SU-DHL-6 (cell line): Measurements from ENCODE around the gene ZNF799.
A peak's percentile ranks its signal among the peaks of the same experiment; 100 is the strongest.
"Not testable (repeated sequence)": the region's sequence is repeated elsewhere in the genome, so short reads cannot be mapped to it uniquely, and the experiment has no call there.

Experiments
- H2AFZ ChIP-seq: fragments of 200-600 bp; sonication (generic); 2 replicates; pipeline ENCODE4 v1.6.1; 2014; ENCODE audit warnings: low read depth, mild to moderate bottlenecking, moderate library complexity, mixed read lengths, antibody characterized with exemption, low read length; ENCODE audit not compliant: severe bottlenecking
- H3F3A ChIP-seq: fragments of 200-600 bp; shearing (Covaris generic); 2 replicates; pipeline ENCODE4 v1.6.0; 2016; ENCODE audit warnings: antibody characterized with exemption, mild to moderate bottlenecking; ENCODE audit not compliant: insufficient read depth
- H3K27ac ChIP-seq: fragments of 200-600 bp; sonication (generic); 2 replicates; pipeline ENCODE4 v1.5.1; 2016; ENCODE audit warnings: low read depth, mild to moderate bottlenecking, low read length, moderate library complexity, mixed read lengths
- H3K27me3 ChIP-seq: fragments of 200-600 bp; sonication (generic), shearing (Covaris generic); 2 replicates; pipeline ENCODE4 v1.6.0; 2014; ENCODE audit warnings: mild to moderate bottlenecking, low read length
- H3K36me3 ChIP-seq: fragments of 200-600 bp; sonication (generic); 2 replicates; pipeline ENCODE4 v1.6.1; 2014; ENCODE audit warnings: mild to moderate bottlenecking, low read length, mixed read lengths
- H3K4me2 ChIP-seq: fragments of 300-600, 200-600 bp; shearing (Covaris generic), sonication (generic); 2 replicates; pipeline ENCODE4 v1.6.0; 2014; ENCODE audit warnings: low read length, low read depth, mild to moderate bottlenecking; ENCODE audit not compliant: poor library complexity, severe bottlenecking
- H3K4me3 ChIP-seq: fragments of 200-600 bp; sonication (generic); 2 replicates; pipeline ENCODE4 v1.5.1; 2014; ENCODE audit warnings: antibody characterized with exemption, low read length, mild to moderate bottlenecking, mixed read lengths; ENCODE audit not compliant: insufficient read depth, poor library complexity, severe bottlenecking
- H3K79me2 ChIP-seq: fragments of 200-600 bp; sonication (generic); 2 replicates; pipeline ENCODE4 v1.6.1; 2014; ENCODE audit warnings: mild to moderate bottlenecking, low read length, moderate library complexity; ENCODE audit not compliant: insufficient read depth
- H3K9ac ChIP-seq: fragments of 200-600 bp; sonication (generic); 2 replicates; pipeline ENCODE4 v1.7.0; 2014; ENCODE audit warnings: mild to moderate bottlenecking, low read length
- H3K9me2 ChIP-seq: fragments of 200-600 bp; sonication (generic); replicated peaks from 2 replicates; pipeline ENCODE4 v1.6.1; 2014; ENCODE audit warnings: low read length; ENCODE audit not compliant: insufficient read depth
- H3K9me3 ChIP-seq: fragments of 200-600 bp; sonication (generic); 2 replicates; pipeline ENCODE4 v1.6.1; 2014; ENCODE audit warnings: low read length, mixed read lengths; ENCODE audit not compliant: insufficient read depth
- H4K20me1 ChIP-seq: fragments of 200-600 bp; sonication (generic); 2 replicates; pipeline ENCODE4 v1.6.1; 2014; ENCODE audit warnings: low read depth, mild to moderate bottlenecking, antibody characterized with exemption, low read length, moderate library complexity, mixed read lengths
- CTCF ChIP-seq: fragments of 200-600 bp; sonication (generic); IDR thresholded peaks from one replicate; pipeline ENCODE4 v1.5.1; 2017; ENCODE audit warnings: antibody characterized with exemption, mild to moderate bottlenecking, low read length, moderate library complexity; ENCODE audit not compliant: insufficient read depth, poor library complexity, severe bottlenecking
- EZH2phosphoT487 ChIP-seq: fragments of 200-600 bp; sonication (generic), shearing (Covaris generic); conservative IDR thresholded peaks from 2 replicates; pipeline ENCODE4 v1.6.1; 2018; ENCODE audit warnings: mild to moderate bottlenecking, antibody characterized with exemption, low read length, moderate library complexity, mixed read lengths

ZNF799 gene

GRCh38 chr19:12440541-12441316 lies 39.7 kb upstream of the ZNF799 start, which contains the start of gene ZNF443:
Gene ZNF443, minus strand, starts transcription at chr19:12441021. Its CDS starts 107 bp downstream, at chr19:12440914.
- H3K36me3 ChIP-seq, result no peaks in the 10 kb centered on the region
- peak within 1 kb of the TSS; percentile 58 for H3K4me2 ChIP-seq
- no peaks in the 10 kb centered on the region for H3K9me2 ChIP-seq
- peak within 1 kb of the TSS; percentile 84 for H3K4me3 ChIP-seq
- peak within 1 kb of the TSS; percentile 91 for H2AFZ ChIP-seq
- H3K9ac ChIP-seq, result peak within 1 kb of the TSS; percentile 84
- no peak for TF ChIP-seq CTCF
- no peak for TF ChIP-seq EZH2phosphoT487
- H3F3A ChIP-seq, result no peaks in the 10 kb centered on the region
- H3K27me3 ChIP-seq, result no peaks in the 10 kb centered on the region
- H3K9me3 ChIP-seq, result no peaks in the 10 kb centered on the region
- no peaks in the 10 kb centered on the region for H4K20me1 ChIP-seq
- peak within 1 kb of the TSS; percentile 46; the same call in 1 of the 2 replicates for H3K27ac ChIP-seq
- no peaks in the 10 kb centered on the region for H3K79me2 ChIP-seq

DNA sequence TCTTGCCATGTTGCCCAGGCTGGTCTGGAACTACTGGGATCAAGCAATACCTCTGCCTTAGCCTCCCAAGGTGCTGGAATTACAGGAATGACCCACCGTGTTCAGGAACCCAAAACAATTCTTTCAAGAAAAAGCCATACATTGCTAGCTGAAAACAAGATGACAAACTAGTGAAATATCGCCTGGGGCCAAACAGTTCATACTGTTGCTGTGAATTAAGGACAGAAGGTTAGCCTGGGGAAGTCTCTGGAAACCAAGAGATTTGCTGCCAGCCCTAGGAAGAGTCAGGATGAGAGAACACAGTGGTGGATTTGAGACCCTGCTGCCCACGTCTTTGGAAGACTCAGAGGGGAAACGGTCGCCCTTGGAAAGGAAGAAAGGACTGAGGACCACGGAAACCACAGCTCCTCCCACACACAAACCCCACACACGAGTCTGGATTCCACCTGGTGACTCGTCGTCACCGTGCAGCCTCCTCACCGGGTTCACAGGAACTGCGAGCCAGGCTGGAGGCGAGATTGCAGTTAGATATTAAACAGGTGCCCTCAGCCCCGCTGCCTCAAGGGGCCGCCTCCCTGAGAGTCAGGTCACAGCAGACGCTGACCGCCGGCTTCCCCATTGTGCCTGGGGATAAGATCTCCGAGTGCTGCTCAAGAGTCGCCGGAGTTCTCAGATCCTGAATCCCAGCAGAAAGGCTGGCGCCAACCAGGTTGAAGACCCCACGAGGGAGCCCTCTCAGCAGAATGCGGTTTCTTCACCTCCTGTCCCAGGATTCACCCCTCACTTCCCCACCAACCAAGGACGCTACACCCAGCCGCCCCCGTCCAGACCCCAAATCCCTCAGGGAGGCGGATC lies 38.8 kb upstream of the ZNF799 start:
- H3K4me2 ChIP-seq, result peak overlapping the region; percentile 58
- not testable (repeated sequence) for H3K27ac ChIP-seq, H3K9me2 ChIP-seq, H4K20me1 ChIP-seq, H3K9me3 ChIP-seq, H3K36me3 ChIP-seq, H3F3A ChIP-seq, H3K27me3 ChIP-seq, H3K79me2 ChIP-seq
- peak overlapping the region; percentile 63 for H2AFZ ChIP-seq
- H3K9ac ChIP-seq, result peak overlapping the region; percentile 84
- peak overlapping the region; percentile 84 for H3K4me3 ChIP-seq

GRCh38 chr19:12430726-12431299 lies 29.7 kb upstream of the ZNF799 start:
- not testable (repeated sequence) for H3K9ac ChIP-seq, H3F3A ChIP-seq, H3K27me3 ChIP-seq, H3K4me3 ChIP-seq, H3K27ac ChIP-seq, H3K79me2 ChIP-seq, H3K9me3 ChIP-seq, H2AFZ ChIP-seq, H3K4me2 ChIP-seq, H3K9me2 ChIP-seq, H4K20me1 ChIP-seq
- H3K36me3 ChIP-seq, result peaks cover 19% of the 10 kb centered on the region; the same call in 1 of the 2 replicates

DNA sequence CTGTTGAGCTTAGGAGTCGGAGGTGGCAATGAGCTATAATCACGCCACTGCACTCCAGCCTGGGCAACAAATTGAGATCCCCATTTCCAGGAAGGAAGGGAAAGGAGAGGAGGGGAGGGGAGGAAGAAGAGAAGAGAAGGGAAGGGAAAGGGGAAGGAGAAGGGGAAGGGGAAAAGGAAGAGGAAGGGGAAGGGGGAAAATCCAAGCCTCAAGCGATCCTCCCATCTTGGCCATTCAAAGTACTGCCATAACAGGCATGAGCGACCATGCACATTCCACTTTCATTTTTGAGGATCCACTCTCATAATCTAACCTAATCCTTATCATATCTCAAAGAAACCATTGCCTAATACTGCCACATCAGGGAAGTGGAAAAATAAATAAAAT lies 24.8 kb upstream of the ZNF799 start:
- H3K36me3 ChIP-seq, result peaks cover 9% of the 10 kb centered on the region; the same call in 1 of the 2 replicates
- no peaks in the 10 kb centered on the region for H3K9me2 ChIP-seq
- H3K79me2 ChIP-seq, result no peaks in the 10 kb centered on the region
- no peak overlapping the region for H3K4me2 ChIP-seq
- H3F3A ChIP-seq, result no peaks in the 10 kb centered on the region
- H3K9me3 ChIP-seq, result no peaks in the 10 kb centered on the region
- no peak overlapping the region for H3K9ac ChIP-seq
- H3K27me3 ChIP-seq, result no peaks in the 10 kb centered on the region
- H2AFZ ChIP-seq, result no peak overlapping the region
- no peaks in the 10 kb centered on the region for H4K20me1 ChIP-seq
- H3K4me3 ChIP-seq, result no peak overlapping the region
- no peak for TF ChIP-seq CTCF
- TF ChIP-seq EZH2phosphoT487, result no peak
- H3K27ac ChIP-seq, result no peak overlapping the region
